Measurements from ENCODE around the gene MLLT10.
A peak's percentile ranks its signal among the peaks of the same experiment; 100 is the strongest.

MLLT10 gene

GRCh38 chr10:21501731-21502347 lies 32.2 kb upstream of the MLLT10 start:
- no peak for DNase-seq

GRCh38 chr10:21502348-21502740 lies 31.7 kb upstream of the MLLT10 start:
- peak; percentile 73 for DNase-seq

DNA sequence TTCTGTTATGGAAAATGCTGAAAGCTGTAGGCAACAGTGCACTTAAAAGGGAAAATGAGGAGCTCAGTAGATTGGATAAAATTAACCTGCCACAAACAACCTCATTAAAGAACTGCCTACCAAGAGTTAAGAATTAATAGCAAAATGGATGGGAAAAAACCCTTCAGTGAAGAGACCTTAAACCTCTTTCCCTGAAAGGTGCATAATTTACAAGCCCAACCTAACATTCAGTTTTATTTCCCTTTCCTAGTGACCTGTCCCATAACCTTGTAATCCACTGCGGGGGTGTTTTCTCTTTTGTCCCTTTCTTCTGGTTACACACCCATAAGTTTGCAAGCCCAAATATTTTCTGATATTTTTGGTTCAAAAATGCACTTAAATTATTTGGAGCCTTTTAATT lies 30.5 kb upstream of the MLLT10 start:
- no peak for DNase-seq

DNA sequence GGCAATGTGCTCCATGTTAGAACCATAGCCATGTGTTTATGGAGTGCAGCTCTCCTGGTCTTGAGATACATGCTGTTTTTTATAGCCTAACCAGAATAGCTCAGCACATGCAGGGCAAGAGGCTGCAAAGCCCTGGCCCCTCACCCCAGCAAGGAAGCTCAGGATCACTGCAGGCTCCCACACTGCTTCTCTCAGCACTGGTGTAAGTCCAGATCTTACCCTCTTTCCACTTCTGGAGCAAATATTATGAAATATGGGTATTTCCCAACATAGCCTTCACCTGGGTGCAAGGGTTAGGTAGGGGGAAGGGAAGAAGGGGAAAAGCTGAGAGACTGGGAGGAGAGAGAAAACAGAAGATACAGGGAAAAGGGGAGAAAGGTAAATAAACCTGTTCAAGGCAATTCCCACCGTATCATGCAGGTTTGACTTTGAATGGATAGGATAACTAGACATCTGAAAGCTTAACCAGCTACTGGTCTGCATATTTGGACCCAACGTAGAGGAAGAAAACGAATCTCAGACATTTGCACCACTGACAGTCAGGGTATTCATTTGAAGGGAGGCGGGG lies 28.2 kb upstream of the MLLT10 start:
- peak; percentile 52 for DNase-seq

DNA sequence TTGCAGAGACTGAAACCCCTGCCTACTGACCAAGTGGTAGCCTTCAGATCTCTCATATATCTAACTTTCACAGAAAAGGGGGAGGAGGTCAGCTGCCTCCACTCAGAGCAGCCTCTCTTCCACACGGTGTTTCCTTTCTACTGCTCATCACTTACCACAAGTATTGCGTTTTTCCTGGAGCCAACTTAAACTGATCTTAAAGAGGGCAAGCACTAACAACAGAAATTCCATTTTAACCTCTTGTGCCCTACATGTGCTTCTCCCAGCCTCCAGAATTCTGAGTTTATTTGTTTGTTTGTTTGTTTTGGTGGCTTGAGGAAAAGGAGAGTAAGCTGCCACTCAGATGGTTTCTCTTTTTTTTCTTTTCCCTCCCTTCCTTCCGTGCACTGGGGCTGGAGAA lies 27.7 kb upstream of the MLLT10 start:
- peak; percentile 53 for DNase-seq

GRCh38 chr10:21507150-21507549 lies 26.9 kb upstream of the MLLT10 start:
- peak; percentile 71 for DNase-seq

- no peak for DNase-seq
Observed at GRCh38 chr10:21508706-21509331, 25.2 kb upstream of the MLLT10 start.

- DNase-seq, result peak; percentile 82
Observed at GRCh38 chr10:21509341-21510240, 24.4 kb upstream of the MLLT10 start.

GRCh38 chr10:21510241-21511094 lies 23.6 kb upstream of the MLLT10 start:
- DNase-seq, result peak; percentile 82

- DNase-seq, result peak; percentile 28
Observed at GRCh38 chr10:21511095-21511570, 22.9 kb upstream of the MLLT10 start.

DNA sequence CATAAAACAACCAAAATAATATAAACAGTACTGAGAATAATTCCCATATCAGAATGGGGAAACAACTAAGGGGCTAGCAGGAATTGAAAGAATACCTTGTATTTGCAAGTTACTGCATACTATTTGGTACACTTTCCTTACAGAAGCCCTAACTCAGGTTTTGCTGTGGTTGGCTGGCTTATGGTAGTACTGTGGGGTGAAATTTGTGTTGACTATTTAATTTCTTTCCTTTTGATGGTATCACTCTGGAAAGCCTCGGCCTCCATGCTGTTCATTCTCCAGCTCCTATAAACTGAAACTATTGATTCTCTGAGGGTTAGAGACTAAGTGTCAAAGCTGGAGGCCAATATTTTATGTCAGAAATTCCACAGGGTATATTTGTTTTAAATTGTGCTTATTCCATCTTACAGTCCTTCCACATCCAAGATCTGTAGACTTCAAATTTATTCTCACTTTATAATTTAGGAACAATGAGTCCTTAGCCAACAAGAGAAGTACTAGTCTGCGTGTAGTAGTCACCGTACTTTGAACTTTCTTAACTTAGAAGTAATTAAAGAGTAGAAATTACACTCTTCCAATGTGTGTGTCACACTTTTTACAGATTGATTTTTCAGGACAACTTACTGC lies 22.0 kb upstream of the MLLT10 start:
- peak; percentile 49 for DNase-seq

DNA sequence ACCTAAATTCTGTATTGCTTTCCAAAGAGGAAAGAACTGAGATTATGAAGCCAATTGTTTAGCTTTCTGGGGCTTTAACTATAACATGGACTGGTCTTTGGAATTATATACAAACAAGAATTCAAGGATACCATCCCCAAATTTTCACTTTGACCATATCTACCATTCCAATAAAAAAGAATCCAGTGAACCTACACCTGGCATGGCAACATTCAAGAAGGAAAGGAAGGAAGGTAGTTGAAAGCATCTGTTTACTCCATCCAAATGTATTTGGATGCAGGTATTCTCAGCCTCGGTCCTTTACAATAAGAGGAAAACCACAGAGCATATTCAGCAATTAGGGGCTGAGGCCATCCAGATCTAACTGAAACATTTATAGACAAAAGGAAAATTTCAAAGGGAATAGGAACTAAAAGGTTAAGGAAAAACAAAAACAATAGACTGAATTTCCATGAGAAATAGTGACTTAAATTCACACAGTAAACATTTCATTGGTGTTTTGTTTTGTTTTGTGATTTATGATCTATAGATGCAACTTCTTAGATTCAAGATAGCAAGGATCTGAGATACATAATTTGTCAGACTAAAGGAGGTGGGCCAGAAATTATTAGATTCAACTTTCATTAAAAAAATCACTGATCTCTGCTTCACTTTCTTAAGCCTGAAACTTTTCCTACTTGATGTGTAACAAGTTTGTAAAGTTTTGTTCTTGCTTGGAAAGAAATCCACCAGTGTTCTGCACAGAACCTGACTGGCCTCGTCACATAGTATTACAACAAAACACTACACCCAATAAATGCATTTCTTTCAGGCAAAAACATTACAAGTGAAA lies 21.2 kb upstream of the MLLT10 start:
- DNase-seq, result peak; percentile 38

DNA sequence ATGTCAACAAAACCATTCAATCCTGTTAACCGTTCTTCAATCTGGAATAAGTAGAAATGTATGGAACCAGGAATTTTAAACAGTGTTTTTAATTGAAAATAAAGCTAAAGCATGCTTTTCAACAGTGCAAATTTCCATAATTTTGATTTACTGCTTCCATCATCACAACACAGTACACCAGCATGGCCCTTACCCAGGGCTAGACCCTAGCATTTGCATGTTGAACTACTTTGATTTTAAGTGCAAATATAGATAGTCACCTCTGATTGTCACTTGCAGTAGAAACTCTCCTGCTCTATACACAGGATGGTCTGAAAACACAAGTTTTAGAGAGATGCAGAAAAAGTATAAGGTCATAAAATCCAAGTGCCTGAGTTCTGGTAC lies 20.6 kb upstream of the MLLT10 start:
- DNase-seq, result peak; percentile 44

DNA sequence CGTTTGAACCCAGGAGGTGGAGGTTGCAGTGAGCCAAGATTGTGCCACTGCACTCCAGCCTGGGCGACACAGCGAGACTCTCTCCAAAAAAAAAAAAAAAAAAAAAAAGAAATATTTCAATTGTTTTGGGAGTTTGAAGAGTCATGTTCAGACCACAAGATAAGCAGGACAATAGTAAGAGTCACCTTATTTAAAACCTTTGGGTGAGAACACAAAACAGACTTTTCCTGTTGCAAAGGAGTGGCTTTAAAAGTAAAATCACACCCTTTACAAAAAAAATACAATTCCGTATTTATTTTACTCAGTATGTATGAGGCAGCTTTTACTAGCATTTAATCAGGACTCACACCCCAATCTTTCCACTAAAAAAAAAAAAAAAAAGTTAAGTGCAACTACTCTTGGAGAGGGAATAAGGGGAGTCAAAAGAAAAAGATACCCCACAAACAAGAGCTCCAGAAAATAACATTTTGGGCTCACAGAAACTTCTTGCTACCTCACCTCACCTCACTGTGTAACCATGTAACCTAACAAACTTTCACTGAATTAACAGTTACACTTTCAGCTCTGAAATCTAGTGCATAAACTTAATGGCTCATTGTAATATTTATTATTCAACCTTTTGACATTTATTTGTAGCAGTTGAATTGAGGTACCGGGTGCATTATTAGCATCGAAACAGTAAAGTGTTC lies 19.8 kb upstream of the MLLT10 start:
- peak; percentile 50 for DNase-seq

DNA sequence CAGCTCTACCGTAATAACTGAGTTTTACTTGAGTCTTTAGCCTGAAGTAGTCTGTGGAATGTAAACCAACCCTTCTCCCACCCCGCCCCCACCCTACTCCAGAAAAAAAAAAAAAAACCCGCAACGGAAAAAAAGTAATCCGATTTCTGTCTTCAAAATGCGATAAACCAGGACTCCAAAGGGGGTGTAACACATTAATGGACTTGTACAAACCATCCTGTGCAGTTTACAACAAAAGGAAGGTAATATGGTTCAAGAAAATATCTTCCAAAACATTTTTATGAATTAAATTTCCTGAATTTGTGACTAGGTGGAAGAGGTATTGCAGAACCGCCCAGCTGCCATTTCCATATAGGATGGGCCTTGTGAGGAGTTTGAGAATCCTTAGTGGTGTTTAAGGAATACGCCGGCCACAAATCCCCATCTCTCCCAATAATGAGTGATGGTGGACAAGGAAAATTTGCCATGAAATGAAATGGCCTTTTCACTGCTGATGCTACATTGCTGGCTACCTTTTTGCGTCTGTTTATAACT lies 19.1 kb upstream of the MLLT10 start:
- DNase-seq, result peak; percentile 69

DNA sequence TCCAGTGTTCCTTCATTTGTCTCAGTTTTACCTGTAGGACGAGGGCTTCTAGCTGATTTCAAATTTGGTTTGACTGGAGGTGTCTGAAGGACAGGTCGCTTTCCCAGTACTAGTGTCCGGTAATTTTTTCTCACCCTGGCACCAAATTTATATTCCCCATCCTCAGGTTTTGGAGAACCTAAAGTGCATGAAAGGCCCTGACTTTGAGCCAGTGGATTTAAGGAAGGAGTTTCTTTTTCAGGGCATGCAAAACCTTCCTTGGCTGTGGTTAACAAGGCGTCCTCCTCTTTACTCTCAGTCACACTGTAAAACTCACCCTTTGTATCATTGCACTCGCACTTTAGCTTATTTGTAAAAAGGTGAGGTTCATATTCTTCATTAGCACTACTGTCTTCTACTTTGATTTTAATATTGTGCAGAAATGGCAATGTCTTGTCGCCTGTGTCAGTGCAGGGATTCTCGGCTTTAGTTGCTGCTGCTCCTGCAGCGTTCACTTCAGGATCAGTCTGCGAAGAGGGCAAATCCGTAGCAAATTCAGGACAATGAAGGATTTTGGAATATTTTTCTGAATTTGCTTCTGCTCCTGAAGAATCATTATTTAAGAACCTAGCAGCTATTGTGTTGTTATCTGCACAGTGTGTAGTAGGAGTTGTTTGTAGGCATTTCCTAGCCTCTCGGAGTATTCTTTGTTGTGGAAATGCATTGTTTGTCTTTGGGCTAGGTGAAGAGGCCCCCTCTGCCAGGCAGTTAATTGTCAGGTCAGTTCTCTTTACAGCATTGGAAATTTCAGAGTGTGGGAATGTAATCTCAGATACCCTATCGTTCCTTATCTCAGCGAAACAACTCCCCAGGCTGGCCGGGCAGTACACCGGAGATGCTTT lies 18.4 kb upstream of the MLLT10 start:
- DNase-seq, result peak; percentile 71

GRCh38 chr10:21516242-21517131 lies 17.5 kb upstream of the MLLT10 start:
- peak; percentile 85 for DNase-seq

Measured in retina (tissue), 1 donor.